HFF-Myc (cell line): Measurements from ENCODE around the gene RNF138.

Experiments used
- DNase-seq: peaks from one replicate; pipeline ENCODE4 v3.0.0-alpha.2; 2011; ENCODE audit warnings: low read depth; ENCODE audit errors: extremely low read depth
- H3K4me3 ChIP-seq: replicated peaks from 2 replicates; pipeline ENCODE4 v1.5.1; 2011; ENCODE audit warnings: low read depth, mild to moderate bottlenecking, control low read depth, low read length
- CTCF ChIP-seq: IDR thresholded peaks from 2 replicates; pipeline ENCODE4 v1.5.1; 2012; ENCODE audit warnings: mild to moderate bottlenecking, low read depth, low read length, control low read depth; ENCODE audit errors: missing control alignments

RNF138 gene

GRCh38 chr18:32060026-32060425 lies 31.6 kb upstream of the RNF138 start:
- TF ChIP-seq CTCF = no peak
- no peak for DNase-seq
- no peak overlapping the region for H3K4me3 ChIP-seq

- TF ChIP-seq CTCF = no peak
- H3K4me3 ChIP-seq = no peak overlapping the region
Measured at GRCh38 chr18:32067375-32068167, 24.1 kb upstream of the RNF138 start.

GRCh38 chr18:32072321-32072720 lies 19.4 kb upstream of the RNF138 start:
- TF ChIP-seq CTCF = peak; percentile 12
- no peak overlapping the region for H3K4me3 ChIP-seq
- no peak for DNase-seq

More at GRCh38 chr18:32067375-32068167, 24.1 kb upstream of the RNF138 start:
- DNase-seq = no peak

GRCh38 chr18:32074206-32074605 lies 17.5 kb upstream of the RNF138 start:
- no peak overlapping the region for H3K4me3 ChIP-seq
- no peak for DNase-seq
- no peak for TF ChIP-seq CTCF

GRCh38 chr18:32078845-32079244 lies 12.8 kb upstream of the RNF138 start:
- H3K4me3 ChIP-seq = no peak overlapping the region
- DNase-seq = no peak
- no peak for TF ChIP-seq CTCF

- TF ChIP-seq CTCF = no peak
- DNase-seq = no peak
- H3K4me3 ChIP-seq = no peak overlapping the region
Measured at GRCh38 chr18:32081881-32082280, 9.8 kb upstream of the RNF138 start.
